MM.1S (cell line): ENCODE results near the gene SLC12A4.

Experiments used
- DNase-seq: peaks from one replicate; pipeline ENCODE4 v3.0.0-alpha.2; 2015
- H2AFZ ChIP-seq: fragments of 300-600 bp; sonication (generic); 2 replicates; pipeline ENCODE4 v1.6.0; 2016; ENCODE audit warnings: antibody characterized with exemption, low read length
- H3F3A ChIP-seq: fragments of 300-600 bp; sonication (generic); 2 replicates; pipeline ENCODE4 v1.6.1; 2016; ENCODE audit warnings: mild to moderate bottlenecking, antibody characterized with exemption, low read length, moderate library complexity, mixed read lengths; ENCODE audit not compliant: insufficient read depth
- H3K27ac ChIP-seq: fragments of 300-600 bp; sonication (generic); 2 replicates; pipeline ENCODE4 v1.5.1; 2016; ENCODE audit warnings: mild to moderate bottlenecking, low read length
- H3K27me3 ChIP-seq: fragments of 300-600 bp; sonication (generic); replicated peaks from 2 replicates; pipeline ENCODE4 v1.6.0; 2016; ENCODE audit warnings: low read length; ENCODE audit not compliant: insufficient read depth
- H3K36me3 ChIP-seq: fragments of 300-600 bp; sonication (generic); replicated peaks from 2 replicates; pipeline ENCODE4 v1.6.1; 2016; ENCODE audit warnings: mild to moderate bottlenecking, low read length, mixed read lengths; ENCODE audit not compliant: insufficient read depth
- H3K4me1 ChIP-seq: fragments of 300-600 bp; sonication (generic); 2 replicates; pipeline ENCODE4 v1.6.1; 2016; ENCODE audit warnings: low read length, mixed read lengths
- H3K4me2 ChIP-seq: fragments of 300-600 bp; sonication (generic); 2 replicates; pipeline ENCODE4 v1.6.0; 2016; ENCODE audit warnings: low read depth, low read length
- H3K4me3 ChIP-seq: fragments of 300-600 bp; sonication (generic); 2 replicates; pipeline ENCODE4 v1.5.1; 2016; ENCODE audit warnings: low read length, mixed read lengths
- H3K79me2 ChIP-seq: fragments of 300-600 bp; sonication (generic); 2 replicates; pipeline ENCODE4 v1.6.1; 2016; ENCODE audit warnings: mixed run types, low read length, mixed read lengths
- H3K9ac ChIP-seq: fragments of 300-600 bp; sonication (generic); 2 replicates; pipeline ENCODE4 v1.6.1; 2016; ENCODE audit warnings: low read length, mixed read lengths
- H3K9me2 ChIP-seq: fragments of 300-600 bp; sonication (generic); replicated peaks from 2 replicates; pipeline ENCODE4 v1.6.1; 2016; ENCODE audit warnings: mild to moderate bottlenecking, low read length, mixed read lengths; ENCODE audit not compliant: insufficient read depth
- H3K9me3 ChIP-seq: fragments of 300-600 bp; sonication (generic); replicated peaks from 2 replicates; pipeline ENCODE4 v1.6.1; 2016; ENCODE audit warnings: mild to moderate bottlenecking, low read length, mixed read lengths; ENCODE audit not compliant: insufficient read depth
- H4K20me1 ChIP-seq: fragments of 300-600 bp; sonication (generic); 2 replicates; pipeline ENCODE4 v1.6.1; 2016; ENCODE audit warnings: mild to moderate bottlenecking, low read length, moderate library complexity, mixed read lengths; ENCODE audit not compliant: insufficient read depth
- EZH2 ChIP-seq: fragments of 300-600 bp; sonication (generic); optimal IDR thresholded peaks from 2 replicates; pipeline ENCODE3; 2017; ENCODE audit warnings: low read depth, mild to moderate bottlenecking, antibody characterized with exemption, low read length, mixed read lengths
- EZH2phosphoT487 ChIP-seq: fragments of 300-600 bp; sonication (generic); IDR thresholded peaks from 2 replicates; pipeline ENCODE4 v1.6.1; 2018; ENCODE audit warnings: antibody characterized with exemption, low read length
- TF ChIP-seq, protein P1 (sequence below): fragments of 300-600 bp; sonication (generic); IDR thresholded peaks from 2 replicates; pipeline ENCODE4 v1.5.1; 2016; ENCODE audit warnings: antibody characterized with exemption, low read length, mixed read lengths

Gene SLC12A4

DNA sequence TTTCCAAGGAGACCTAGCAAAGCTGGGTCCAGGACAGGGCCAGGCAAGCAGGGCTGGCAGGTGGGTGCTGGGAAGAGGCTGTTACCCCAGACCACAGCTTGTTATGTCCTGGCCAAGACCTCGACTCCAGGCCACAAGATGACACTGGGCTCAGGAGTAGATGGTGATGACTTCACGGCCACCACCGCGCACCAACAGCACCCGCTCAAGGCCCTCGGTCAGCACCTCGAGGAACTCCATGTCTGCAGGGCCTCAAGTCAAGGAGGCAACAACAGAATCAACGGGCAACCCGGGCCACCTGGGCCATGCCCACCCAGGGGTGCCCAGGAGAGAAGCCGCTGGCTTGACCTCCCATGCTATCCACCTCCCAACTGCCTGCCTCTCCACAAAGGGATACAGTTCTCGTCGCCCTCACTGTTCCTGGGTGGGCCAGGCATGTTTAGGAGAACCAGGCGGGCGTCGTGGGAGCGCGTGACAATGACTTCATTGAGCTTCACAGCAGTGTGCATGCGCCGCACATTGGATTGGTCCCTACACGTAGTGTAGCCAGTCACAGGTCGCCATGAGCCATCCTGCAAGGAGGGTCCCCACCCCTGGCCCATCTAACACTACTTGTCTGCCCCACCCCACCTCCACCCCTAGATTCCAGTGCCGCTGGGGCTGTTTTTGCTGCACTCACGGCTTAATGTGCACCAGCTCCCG is 23.6 kb downstream of the SLC12A4 start:
- Histone ChIP-seq H2AFZ (no peak overlapping the region), H3K27ac (no peak overlapping the region), H3K9me3 (no peaks in the 10 kb centered on the region), H3K9me2 (no peaks in the 10 kb centered on the region), H3K4me2 (no peak overlapping the region), H3K27me3 (no peaks in the 10 kb centered on the region), H3K36me3 (no peaks in the 10 kb centered on the region; the same call in 1 of the 2 replicates), H3K4me3 (no peak overlapping the region), H3K79me2 (no peaks in the 10 kb centered on the region), H3K4me1 (no peaks in the 10 kb centered on the region), H3F3A (0 out of 2 replicates have a peak, but pooled peaks cover 2% of the 10 kb centered on the region), H4K20me1 (no peaks in the 10 kb centered on the region), H3K9ac (no peak overlapping the region)
- no peak for DNase-seq
- TF ChIP-seq EZH2 (no peak), EZH2phosphoT487 (no peak)
- TF ChIP-seq, protein P1, sequence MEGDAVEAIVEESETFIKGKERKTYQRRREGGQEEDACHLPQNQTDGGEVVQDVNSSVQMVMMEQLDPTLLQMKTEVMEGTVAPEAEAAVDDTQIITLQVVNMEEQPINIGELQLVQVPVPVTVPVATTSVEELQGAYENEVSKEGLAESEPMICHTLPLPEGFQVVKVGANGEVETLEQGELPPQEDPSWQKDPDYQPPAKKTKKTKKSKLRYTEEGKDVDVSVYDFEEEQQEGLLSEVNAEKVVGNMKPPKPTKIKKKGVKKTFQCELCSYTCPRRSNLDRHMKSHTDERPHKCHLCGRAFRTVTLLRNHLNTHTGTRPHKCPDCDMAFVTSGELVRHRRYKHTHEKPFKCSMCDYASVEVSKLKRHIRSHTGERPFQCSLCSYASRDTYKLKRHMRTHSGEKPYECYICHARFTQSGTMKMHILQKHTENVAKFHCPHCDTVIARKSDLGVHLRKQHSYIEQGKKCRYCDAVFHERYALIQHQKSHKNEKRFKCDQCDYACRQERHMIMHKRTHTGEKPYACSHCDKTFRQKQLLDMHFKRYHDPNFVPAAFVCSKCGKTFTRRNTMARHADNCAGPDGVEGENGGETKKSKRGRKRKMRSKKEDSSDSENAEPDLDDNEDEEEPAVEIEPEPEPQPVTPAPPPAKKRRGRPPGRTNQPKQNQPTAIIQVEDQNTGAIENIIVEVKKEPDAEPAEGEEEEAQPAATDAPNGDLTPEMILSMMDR = no peak

DNA sequence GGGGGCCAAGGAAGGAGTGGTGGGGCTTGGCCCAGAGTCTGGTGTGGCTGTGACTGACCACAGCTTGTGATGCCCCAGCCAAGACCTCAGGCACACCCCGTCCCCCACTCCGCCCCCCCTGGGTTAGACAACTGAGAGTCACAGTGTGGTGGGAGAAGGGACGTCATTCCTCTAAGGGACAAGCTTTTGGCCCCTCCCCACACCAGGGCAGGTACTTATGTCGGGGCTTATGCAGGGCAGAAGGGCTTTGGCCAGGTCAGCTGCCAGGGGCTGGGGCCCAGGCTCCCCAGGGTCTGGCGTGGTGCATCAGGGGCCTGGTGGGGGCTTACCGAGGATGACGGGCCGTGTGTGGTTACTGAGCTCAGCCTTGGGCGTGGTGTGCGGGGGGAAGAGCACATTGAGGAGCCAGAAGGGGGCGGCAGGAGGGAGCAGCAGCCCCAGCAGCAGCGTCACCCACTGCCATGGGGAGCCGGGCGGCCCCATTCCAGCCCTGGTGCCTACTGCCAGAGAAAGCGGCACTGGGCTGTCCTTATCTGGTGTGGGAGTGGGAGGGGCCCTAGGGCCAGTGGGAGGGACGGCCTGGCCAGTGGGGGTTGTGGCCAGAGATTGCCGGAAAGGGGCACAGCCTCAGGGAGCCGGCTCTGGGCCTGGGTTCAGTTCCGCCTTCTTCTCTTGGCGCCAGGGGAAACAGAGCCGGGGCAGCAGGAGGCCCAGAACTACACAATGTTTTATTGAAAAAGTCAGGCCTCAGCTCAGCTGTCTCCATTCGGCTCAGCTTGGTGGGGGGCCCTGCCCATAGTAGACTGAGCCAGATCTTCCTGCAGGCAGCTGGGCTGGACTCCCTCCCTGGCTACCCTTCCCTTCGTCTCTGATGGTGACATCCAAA is 24.6 kb downstream of the SLC12A4 start, which contains the start of gene LCAT:
LCAT (minus strand) TSS at position 502 of the 886 bp plus-strand sequence; CDS start at position 483, 19 bp downstream.
- 0 out of 2 replicates have a peak, but pooled peaks cover 2% of the 10 kb centered on the region for H3F3A ChIP-seq
- no peak within 1 kb of the TSS for H3K4me3 ChIP-seq
- no peaks in the 10 kb centered on the region for H3K27me3 ChIP-seq
- no peak within 1 kb of the TSS for H2AFZ ChIP-seq
- no peaks in the 10 kb centered on the region for H3K79me2 ChIP-seq
- TF ChIP-seq EZH2 (no peak), EZH2phosphoT487 (no peak)
- TF ChIP-seq, protein P1 = no peak
- H4K20me1 ChIP-seq = no peaks in the 10 kb centered on the region
- H3K9me2 ChIP-seq = no peaks in the 10 kb centered on the region
- H3K4me1 ChIP-seq = no peaks in the 10 kb centered on the region
- no peaks in the 10 kb centered on the region; the same call in 1 of the 2 replicates for H3K36me3 ChIP-seq
- no peak within 1 kb of the TSS for H3K4me2 ChIP-seq
- H3K9me3 ChIP-seq = no peaks in the 10 kb centered on the region
- DNase-seq = no peak
- no peak within 1 kb of the TSS for H3K9ac ChIP-seq
- H3K27ac ChIP-seq = no peak within 1 kb of the TSS

DNA sequence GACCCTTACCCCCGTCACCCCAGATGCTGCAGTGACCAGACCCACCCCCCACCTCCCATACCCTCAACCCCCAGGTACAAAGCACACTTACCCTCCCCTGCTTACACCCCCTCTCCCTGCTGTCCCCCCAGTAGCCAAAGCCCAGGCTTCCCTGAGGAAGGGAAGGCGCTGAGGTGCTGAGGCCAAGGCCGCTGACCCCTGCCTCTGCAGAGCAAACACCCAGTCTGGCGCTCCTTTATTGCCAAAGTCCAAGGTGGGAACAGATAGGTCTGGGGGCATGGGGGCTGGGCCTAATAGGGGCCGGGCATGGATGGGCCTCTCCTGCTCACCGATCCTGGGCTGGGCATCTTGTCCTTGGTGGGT is 25.2 kb downstream of the SLC12A4 start:
- Histone ChIP-seq H4K20me1 (no peaks in the 10 kb centered on the region), H3K9me3 (no peaks in the 10 kb centered on the region), H3K36me3 (no peaks in the 10 kb centered on the region; the same call in 1 of the 2 replicates), H3K4me1 (no peaks in the 10 kb centered on the region), H3K4me3 (no peak overlapping the region), H3K79me2 (no peaks in the 10 kb centered on the region), H3K9ac (no peak overlapping the region), H3F3A (0 out of 2 replicates have a peak, but pooled peaks cover 2% of the 10 kb centered on the region), H3K9me2 (no peaks in the 10 kb centered on the region), H3K27me3 (no peaks in the 10 kb centered on the region), H3K4me2 (no peak overlapping the region), H2AFZ (no peak overlapping the region), H3K27ac (no peak overlapping the region)
- TF ChIP-seq EZH2 = no peak
- TF ChIP-seq, protein P1 = no peak
- TF ChIP-seq EZH2phosphoT487 = no peak
- no peak for DNase-seq
